Astrocyte of the cerebellum (primary cell): ENCODE data around the gene ATXN1.

ENCODE experiments used
- DNase-seq: peaks from one replicate; pipeline ENCODE4 v3.0.0-alpha.2; 2011; ENCODE audit warnings: low read depth
- H3K4me3 ChIP-seq: 2 replicates; pipeline ENCODE4 v1.5.1; 2011; ENCODE audit warnings: mild to moderate bottlenecking, low read depth, low read length, moderate library complexity
- in situ Hi-C: cut with HindIII; loops from 2 replicates; pipeline ENCODE4 v1.10.0; 2017; ENCODE audit warnings: low sequenced_read_pairs
- TF ChIP-seq, protein P1 (sequence below): IDR thresholded peaks from 2 replicates; pipeline ENCODE4 v1.5.1; 2012; ENCODE audit warnings: low read length, low read depth, moderate library complexity, mild to moderate bottlenecking; ENCODE audit errors: missing control alignments

ATXN1 gene

DNA sequence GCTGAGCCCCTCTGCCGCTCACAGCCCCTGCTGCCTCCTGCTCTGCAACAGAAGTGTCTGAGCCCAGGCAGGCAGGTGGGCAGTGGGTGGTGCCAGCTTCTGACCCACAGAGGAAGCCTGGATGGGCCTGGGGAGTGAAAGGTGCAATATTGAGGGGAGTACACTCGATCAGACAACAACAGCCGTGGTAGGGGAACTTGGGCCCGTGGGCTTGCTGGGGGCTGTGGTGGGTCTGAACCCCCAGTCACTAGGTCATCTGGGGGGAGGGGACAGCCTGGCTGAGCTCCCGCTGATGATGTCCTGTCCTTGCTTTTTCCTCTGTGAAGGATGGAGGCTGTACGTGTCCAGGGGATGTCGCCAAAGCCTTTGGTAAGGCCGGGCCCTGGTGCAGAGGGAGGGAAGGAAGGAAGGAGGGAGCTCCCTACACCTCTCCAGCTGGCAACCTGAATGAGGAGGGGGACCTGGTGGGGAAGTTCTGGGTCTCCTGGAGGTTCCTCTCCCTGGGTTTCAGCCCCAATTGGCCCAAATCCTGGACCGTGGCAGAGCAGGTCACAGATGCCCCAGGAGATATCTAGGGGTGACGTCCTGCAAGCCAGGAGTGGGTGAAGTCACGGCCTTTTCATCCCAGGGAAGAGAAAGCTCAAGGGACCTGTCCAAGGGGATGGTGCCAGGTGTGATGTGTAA lies 475.7 kb downstream of the ATXN1 start:
- in situ Hi-C loops: no loop called here

DNA sequence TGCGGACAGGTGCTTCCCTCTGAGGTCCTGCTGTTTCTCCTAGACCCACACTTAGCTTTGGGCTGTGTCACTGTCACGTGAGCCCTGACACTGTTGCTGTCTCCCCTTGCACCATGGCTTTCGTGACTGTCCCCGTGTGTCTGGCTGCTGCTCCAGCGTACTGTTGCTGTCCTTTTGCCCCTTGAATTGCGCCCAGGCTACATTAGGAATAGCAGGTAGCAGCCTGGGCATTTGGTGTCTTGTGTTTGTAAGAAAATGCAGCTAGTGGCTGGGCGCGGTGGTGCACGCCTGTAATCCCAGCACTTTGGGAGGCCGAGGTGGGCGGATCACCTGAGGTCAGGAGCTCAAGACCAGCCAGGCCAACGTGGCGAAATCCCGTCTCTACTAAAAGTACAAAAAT lies 476.8 kb downstream of the ATXN1 start:
- no peak overlapping the region for H3K4me3 ChIP-seq
- TF ChIP-seq, protein P1, sequence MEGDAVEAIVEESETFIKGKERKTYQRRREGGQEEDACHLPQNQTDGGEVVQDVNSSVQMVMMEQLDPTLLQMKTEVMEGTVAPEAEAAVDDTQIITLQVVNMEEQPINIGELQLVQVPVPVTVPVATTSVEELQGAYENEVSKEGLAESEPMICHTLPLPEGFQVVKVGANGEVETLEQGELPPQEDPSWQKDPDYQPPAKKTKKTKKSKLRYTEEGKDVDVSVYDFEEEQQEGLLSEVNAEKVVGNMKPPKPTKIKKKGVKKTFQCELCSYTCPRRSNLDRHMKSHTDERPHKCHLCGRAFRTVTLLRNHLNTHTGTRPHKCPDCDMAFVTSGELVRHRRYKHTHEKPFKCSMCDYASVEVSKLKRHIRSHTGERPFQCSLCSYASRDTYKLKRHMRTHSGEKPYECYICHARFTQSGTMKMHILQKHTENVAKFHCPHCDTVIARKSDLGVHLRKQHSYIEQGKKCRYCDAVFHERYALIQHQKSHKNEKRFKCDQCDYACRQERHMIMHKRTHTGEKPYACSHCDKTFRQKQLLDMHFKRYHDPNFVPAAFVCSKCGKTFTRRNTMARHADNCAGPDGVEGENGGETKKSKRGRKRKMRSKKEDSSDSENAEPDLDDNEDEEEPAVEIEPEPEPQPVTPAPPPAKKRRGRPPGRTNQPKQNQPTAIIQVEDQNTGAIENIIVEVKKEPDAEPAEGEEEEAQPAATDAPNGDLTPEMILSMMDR: no peak
- in situ Hi-C loops: no loop called here
- no peak for DNase-seq

More for the DNA sequence above, 475.7 kb downstream of the ATXN1 start:
- H3K4me3 ChIP-seq: no peak overlapping the region
- TF ChIP-seq, protein P1: no peak
- no peak for DNase-seq

DNA sequence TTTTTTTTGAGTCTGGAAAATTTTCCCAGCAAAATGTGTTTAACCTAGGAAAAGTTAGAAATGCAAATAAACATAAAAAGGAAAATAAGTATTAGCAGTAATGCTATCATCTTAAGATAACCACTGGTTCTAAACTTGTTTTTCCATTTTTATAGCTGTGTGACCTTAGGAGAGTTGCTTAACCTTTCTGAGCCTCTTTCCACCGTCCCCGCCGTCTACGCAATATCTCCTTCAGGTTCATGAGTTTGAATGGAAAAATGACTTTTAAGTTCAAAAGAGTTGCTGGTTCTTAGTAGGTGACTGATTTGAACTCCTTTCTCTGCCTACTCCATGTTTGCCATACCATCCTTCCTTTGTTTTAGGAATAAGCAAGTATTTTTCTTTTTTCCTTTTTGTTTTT lies 478.9 kb downstream of the ATXN1 start:
- no peak overlapping the region for H3K4me3 ChIP-seq
- TF ChIP-seq, protein P1: no peak
- in situ Hi-C loops: no loop called here
- no peak for DNase-seq

DNA sequence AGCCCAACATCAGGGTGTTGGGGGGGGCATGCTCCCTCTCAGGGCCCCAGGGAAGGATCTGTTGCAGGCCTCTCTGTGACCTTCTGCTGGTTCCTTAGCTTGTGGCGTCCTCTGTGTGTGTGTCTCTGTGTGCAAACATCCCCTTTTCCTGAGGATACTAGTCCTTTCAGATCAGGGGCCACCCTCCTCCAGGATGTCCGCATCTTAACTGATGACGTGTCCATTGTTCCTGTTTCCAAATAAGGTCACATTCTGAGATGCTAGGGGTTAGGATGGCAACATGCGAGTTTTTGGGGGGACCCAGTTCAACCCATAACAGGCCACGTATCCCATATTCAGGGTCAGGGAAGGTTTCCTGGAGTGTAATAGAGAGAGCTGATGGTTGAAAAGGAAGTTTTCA lies 482.0 kb downstream of the ATXN1 start:
- in situ Hi-C loops: loop anchor here (5.0 kb wide), 1 partner anchor 143 kb away; no protein-coding TSS in a partner anchor
- no peak for DNase-seq

DNA sequence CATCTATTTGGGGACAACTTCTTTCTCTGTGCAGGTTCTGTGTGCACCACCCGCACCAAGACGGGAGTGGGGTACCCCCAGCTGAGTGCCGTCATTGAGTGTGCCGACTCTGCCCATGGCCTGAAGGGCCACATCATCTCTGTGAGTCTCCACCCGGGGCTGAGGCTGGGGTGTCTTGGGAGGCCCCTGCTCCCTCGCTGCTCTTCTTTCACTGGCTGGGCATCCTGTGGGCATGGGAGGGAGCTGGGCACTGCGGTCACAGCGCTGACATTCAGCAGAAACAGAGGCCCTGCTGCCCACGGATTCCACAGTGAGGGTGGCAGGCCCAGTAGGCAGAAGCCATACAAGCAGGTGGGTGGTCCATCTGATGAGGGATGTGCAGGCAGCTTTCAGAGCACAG lies 482.5 kb downstream of the ATXN1 start:
- DNase-seq: no peak
- in situ Hi-C loops: loop anchor here (5.0 kb wide), 1 partner anchor 144 kb away; no protein-coding TSS in a partner anchor
- TF ChIP-seq, protein P1: no peak
- no peak overlapping the region for H3K4me3 ChIP-seq

More for the DNA sequence above, 482.0 kb downstream of the ATXN1 start:
- no peak overlapping the region for H3K4me3 ChIP-seq
- TF ChIP-seq, protein P1: no peak

DNA sequence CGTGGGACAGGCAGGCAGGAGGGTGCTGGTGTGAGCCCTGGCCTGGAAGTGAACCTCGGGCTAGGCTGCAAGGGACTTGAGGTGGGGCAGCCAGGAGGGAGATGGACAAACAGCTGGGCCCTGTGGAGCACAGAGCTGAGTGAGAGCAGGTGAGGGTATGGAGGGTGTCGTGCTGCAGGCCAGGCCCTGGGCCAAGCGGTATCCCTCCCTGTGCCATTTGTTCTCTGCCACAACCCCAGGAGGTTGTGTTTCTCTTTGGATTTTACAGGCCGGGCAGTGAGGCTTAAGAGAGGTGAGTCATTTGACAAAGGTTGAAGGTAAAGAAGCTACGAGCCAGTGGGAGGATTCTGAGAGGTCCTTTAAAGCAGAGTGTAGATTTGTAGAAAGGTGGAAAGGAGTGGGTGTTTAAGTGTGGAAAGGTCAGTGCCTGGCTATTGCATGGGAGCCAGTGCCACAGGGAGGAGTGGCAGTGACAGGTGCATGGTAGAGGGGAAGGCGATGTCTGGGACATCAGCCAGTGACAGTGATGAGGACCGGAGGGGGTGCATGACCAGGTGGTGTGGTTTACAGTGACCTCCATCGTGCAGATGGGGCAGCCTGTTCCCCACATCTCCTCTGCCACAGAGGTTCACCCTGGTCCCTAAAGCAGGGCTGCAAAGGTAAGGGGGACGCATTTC lies 483.1 kb downstream of the ATXN1 start:
- TF ChIP-seq, protein P1: no peak
- no peak overlapping the region for H3K4me3 ChIP-seq
- no peak for DNase-seq
- in situ Hi-C loops: loop anchor here (5.0 kb wide), 1 partner anchor 144 kb away; no protein-coding TSS in a partner anchor
